K562 (cell line): ENCODE data around the gene RSPO1. TPM values are rescaled to one million over a fixed set of nuclear protein-coding genes. Genes with fewer than 3 reads are reported as not detected.

Experiments used
- ATAC-seq: fragments of 200-7000 bp; cut with Tn5 transposase; 3 replicates; pipeline ENCODE4 v1.9.1; 2020; ENCODE audit warnings: moderate library complexity
- BruUV-seq: library from RNA; stranded (reverse); fragments of 400-500 nt; replicated peaks from 2 replicates; lab custom pipeline; 2021; lab: Mats Ljungman, UMichigan
- CTCF ChIA-PET: fragments of 300-600 bp; formaldehyde crosslinking; extraction: SDS; loops from one replicate; lab custom pipeline; 2021; ENCODE audit warnings: low intra/inter-chr PET ratio; lab: Yijun Ruan, JAX
- POLR2A ChIA-PET: fragments of 300-600, 350-650 bp; sonication (Branson Sonifier 250); formaldehyde crosslinking; extraction: SDS; loops from one replicate; lab custom pipeline; 2021; ENCODE audit warnings: antibody characterized with exemption, inconsistent platforms; lab: Yijun Ruan, JAX
- DNase-seq, 4 experiments: peaks; one replicate each; pipeline versions ENCODE4 v3.0.0 to v3.0.0-alpha.2; 2011 to 2018; ENCODE audit warnings: low spot score in 3 of 4, mixed read lengths in 3 of 4; ENCODE audit errors: extremely low read depth in 1 of 4
- FAIRE-seq: peaks from 2 replicates; lab custom pipeline; 2011; peaks lifted over from hg19 to GRCh38; lab: Jason Lieb, UNC
- H2AFZ ChIP-seq: 2 replicates; pipeline ENCODE4 v1.6.0; 2011; ENCODE audit warnings: low read depth, low read length, control low read depth, inconsistent platforms
- H3K27ac ChIP-seq: fragments of 200-600 bp; 3 replicates; pipeline ENCODE4 v1.8.0; 2011; ENCODE audit warnings: low read depth, mild to moderate bottlenecking, control low read depth, inconsistent platforms, low read length, moderate library complexity, mixed read lengths; ENCODE audit errors: extremely low read depth
- H3K27me3 ChIP-seq, 2 experiments: fragments of 300-600 bp in 1 of 2; 2 replicates in 1 of 2; 3 replicates in 1 of 2; pipeline versions ENCODE4 v1.6.0 to v1.8.0; 2011; ENCODE audit warnings: inconsistent platforms in 2 of 2, low read length in 2 of 2, mild to moderate bottlenecking in 1 of 2, mixed read lengths in 1 of 2, moderate library complexity in 1 of 2; ENCODE audit not compliant: control insufficient read depth in 2 of 2, insufficient read depth in 2 of 2
- H3K36me3 ChIP-seq: fragments of 300-600 bp; 3 replicates; pipeline ENCODE4 v1.8.0; 2011; ENCODE audit warnings: mild to moderate bottlenecking, low read length, inconsistent platforms; ENCODE audit not compliant: control insufficient read depth, insufficient read depth
- H3K4me1 ChIP-seq, 2 experiments: fragments of 200-600 bp in 1 of 2; replicated peaks in 1 of 2; 2 replicates in 1 of 2; 3 replicates in 1 of 2; pipeline versions ENCODE4 v1.5.1 to v1.8.0; 2011; ENCODE audit warnings: inconsistent platforms in 2 of 2, low read length in 2 of 2, mild to moderate bottlenecking in 1 of 2, mixed read lengths in 1 of 2, moderate library complexity in 1 of 2; ENCODE audit not compliant: control insufficient read depth in 2 of 2, insufficient read depth in 2 of 2
- H3K4me2 ChIP-seq: 2 replicates; pipeline ENCODE4 v1.6.1; 2011; ENCODE audit warnings: low read length, control low read depth, inconsistent platforms, mixed read lengths; ENCODE audit not compliant: insufficient read depth
- H3K4me3 ChIP-seq: fragments of 200-600 bp; sonication (generic), shearing (Covaris generic); 2 replicates; pipeline ENCODE4 v1.5.1; 2016; ENCODE audit warnings: control low read depth, inconsistent platforms
- H3K79me2 ChIP-seq: fragments of 200-600 bp; 3 replicates; pipeline ENCODE4 v1.8.0; 2011; ENCODE audit warnings: low read length, inconsistent platforms; ENCODE audit not compliant: control insufficient read depth, insufficient read depth
- H3K9ac ChIP-seq, 2 experiments: 2 replicates each; pipeline versions ENCODE4 v1.6.0 to v1.6.1; 2011; ENCODE audit warnings: low read depth in 2 of 2, low read length in 2 of 2, control low read depth in 1 of 2, inconsistent platforms in 1 of 2, mild to moderate bottlenecking in 1 of 2, mixed read lengths in 1 of 2; ENCODE audit not compliant: insufficient read depth in 1 of 2
- H3K9me1 ChIP-seq: one replicate; pipeline ENCODE4 v1.6.0; 2011; ENCODE audit warnings: inconsistent platforms, mild to moderate bottlenecking, low read length, moderate library complexity; ENCODE audit not compliant: control insufficient read depth, insufficient read depth
- H3K9me3 ChIP-seq: replicated peaks from 2 replicates; pipeline ENCODE4 v1.5.1; 2011; ENCODE audit warnings: low read depth, low read length, inconsistent platforms; ENCODE audit not compliant: control insufficient read depth, insufficient read depth
- H4K20me1 ChIP-seq: replicated peaks from 2 replicates; pipeline ENCODE4 v1.6.1; 2011; ENCODE audit warnings: low read length, inconsistent platforms, mixed read lengths; ENCODE audit not compliant: control insufficient read depth, insufficient read depth
- FOXA3 ChIP-seq, 2 experiments: fragments of 450-650 bp in 1 of 2; sonication (generic) in 1 of 2; formaldehyde crosslinking; IDR thresholded peaks in 1 of 2; conservative IDR thresholded peaks in 1 of 2; 2 replicates each; pipeline versions ENCODE4 v1.4.0 to v1.8.0; 2020 to 2022; ENCODE audit warnings: mild to moderate bottlenecking in 2 of 2, missing genetic modification reagents in 1 of 2
- GABPA ChIP-seq: fragments of 200-800 bp; sonication (Bioruptor generic); conservative IDR thresholded peaks from 2 replicates; pipeline ENCODE4 v1.6.1; 2016; ENCODE audit warnings: low read depth, missing genetic modification characterization, missing compliant biosample characterization
- GABPB1 ChIP-seq: sonication (generic); formaldehyde crosslinking; IDR thresholded peaks from 2 replicates; pipeline ENCODE4 v1.8.0; 2022; ENCODE audit warnings: mild to moderate bottlenecking, missing genetic modification reagents
- JUN ChIP-seq, 2 experiments: sonication (generic) in 1 of 2; formaldehyde crosslinking in 1 of 2; IDR thresholded peaks; 2 replicates each; pipeline versions ENCODE4 v1.6.1 to v1.8.0; 2012 to 2022; ENCODE audit warnings: borderline replicate concordance in 2 of 2, mild to moderate bottlenecking in 2 of 2, improper control_type of control experiment in 1 of 2, low read depth in 1 of 2, low read length in 1 of 2, missing genetic modification reagents in 1 of 2
- MAFG ChIP-seq: fragments of 450-650 bp; conservative IDR thresholded peaks from 2 replicates; pipeline ENCODE4 v1.6.1; 2016; ENCODE audit warnings: missing genetic modification characterization, missing compliant biosample characterization
- MCM3 ChIP-seq: fragments of 450-650 bp; IDR thresholded peaks from 2 replicates; pipeline ENCODE4 v1.6.1; 2016
- MIER1 ChIP-seq: fragments of 450-650 bp; IDR thresholded peaks from 2 replicates; pipeline ENCODE4 v1.6.1; 2016; ENCODE audit warnings: antibody characterized with exemption, mild to moderate bottlenecking, low read depth
- NCOR1 ChIP-seq: fragments of 450-650 bp; IDR thresholded peaks from 2 replicates; pipeline ENCODE4 v1.6.1; 2016; ENCODE audit warnings: mild to moderate bottlenecking, moderate library complexity
- PML ChIP-seq: IDR thresholded peaks from 2 replicates; pipeline ENCODE4 v1.6.1; 2012; ENCODE audit warnings: low read length, inconsistent platforms
- POLR2A ChIP-seq: fragments of 450-650 bp; conservative IDR thresholded peaks from 2 replicates; pipeline ENCODE4 v1.6.1; 2016
- RHOXF2B ChIP-seq: fragments of 250-450 bp; sonication (Bioruptor Pico); conservative IDR thresholded peaks from 2 replicates; pipeline ENCODE4 v1.5.1; 2021
- TFAM ChIP-seq: fragments of 250-450 bp; sonication (Bioruptor Pico); conservative IDR thresholded peaks from 2 replicates; pipeline ENCODE4 v1.5.0; 2021; ENCODE audit warnings: mild to moderate bottlenecking, moderate library complexity
- ZBTB26 ChIP-seq: fragments of 450-650 bp; formaldehyde crosslinking; IDR thresholded peaks from 2 replicates; pipeline ENCODE4 v1.4.0; 2022; ENCODE audit warnings: missing genetic modification characterization
- ZC3H4 ChIP-seq: sonication (generic); formaldehyde crosslinking; IDR thresholded peaks from 2 replicates; pipeline ENCODE4 v1.9.0; 2021; ENCODE audit warnings: missing genetic modification reagents, borderline replicate concordance
- ZNF280B ChIP-seq: fragments of 250-450 bp; sonication (Bioruptor Pico); IDR thresholded peaks from 2 replicates; pipeline ENCODE4 v1.5.1; 2021; ENCODE audit warnings: mild to moderate bottlenecking
- ZNF589 ChIP-seq: fragments of 200-800 bp; sonication (Bioruptor generic); IDR thresholded peaks from 2 replicates; pipeline ENCODE4 v1.6.1; 2016; ENCODE audit warnings: low read depth, missing genetic modification characterization, missing compliant biosample characterization
- ZNF778 ChIP-seq: fragments of 450-650 bp; formaldehyde crosslinking; IDR thresholded peaks from 2 replicates; pipeline ENCODE4 v1.4.0; 2020; ENCODE audit warnings: mild to moderate bottlenecking, moderate library complexity
- WGBS: fragments of 100-300 bp; shearing (Covaris generic); methylation state at CpG from one replicate; pipeline ENCODE4 v1.1.6; 2016; ENCODE audit warnings: low coverage, mixed read lengths; ENCODE audit not compliant: insufficient coverage; ENCODE audit errors: missing lambda C conversion rate; 5-methylcytosine and 5-hydroxymethylcytosine counted together
- in situ Hi-C: fragments of 300-500 bp; cut with MboI; formaldehyde crosslinking; loops from 4 replicates; pipeline ENCODE4 v1.15.0; 2018; ENCODE audit warnings: inconsistent platforms, mixed read lengths
- intact Hi-C: fragments of 100-400 bp; cut with micrococcal nuclease; formaldehyde crosslinking; loops from 2 replicates; pipeline ENCODE4 v1.14.2; 2022
- polyA plus RNA-seq, 8 experiments: library from polyadenylated mRNA; depleted of rRNA in 4 of 8; stranded (reverse) in 5 of 8; unstranded in 3 of 8; fragments of >200 nt; fragmentation: Nextera tagmentation in 2 of 8; fragmentation: Illumina TruSeq in 1 of 8; extraction: Ambion mirVana in 2 of 8; extraction: Trizol in 1 of 8; gene quantifications; 2 replicates each; pipeline versions ENCODE4 v1.2.1 to v1.2.3, GENCODE V29; 2011 to 2014; ENCODE audit warnings: inconsistent platforms in 1 of 8, missing spikeins in 1 of 8
- total RNA-seq, 7 experiments: library from RNA; depleted of rRNA in 6 of 7; stranded (reverse); fragments of >200 nt in 6 of 7; fragmentation: Illumina TruSeq in 2 of 7; extraction: Trizol in 2 of 7; gene quantifications; 2 replicates each; pipeline versions ENCODE4 v1.2.1 to v1.2.3, GENCODE V29; 2011 to 2021; ENCODE audit warnings: low replicate concordance in 1 of 7
- TF ChIP-seq, protein P1 (sequence below): fragments of 150-350 bp; conservative IDR thresholded peaks from 2 replicates; pipeline ENCODE4 v1.6.1; 2014; ENCODE audit warnings: low read length

Gene RSPO1
- total and polyA plus RNA-seq, 9 of the 15 experiments (the other 6 are each of a cell fraction or from before 2014, with no cell fraction given), result not detected

- Histone ChIP-seq H3K4me3 (no peak overlapping the region), H3K9me3 (no peaks in the 10 kb centered on the region), H2AFZ (no peak overlapping the region), H3K9me1 (no peaks in the 10 kb centered on the region), H4K20me1 (no peaks in the 10 kb centered on the region; the same call in 1 of the 2 replicates), H3K4me2 (no peak overlapping the region), H3K27me3 (peaks cover 39 to 76% of the 10 kb centered on the region in 2 experiments), H3K9ac (no peak overlapping the region), H3K27ac (no peak overlapping the region), H3K4me1 (peaks cover 0 to 3% of the 10 kb centered on the region in 2 experiments; a peak in 1 of 5 replicates), H3K36me3 (no peaks in the 10 kb centered on the region), H3K79me2 (no peaks in the 10 kb centered on the region)
- ChIA-PET CTCF (no interaction called here), POLR2A (interaction anchor here (1.0 kb wide), 1 partner anchor 18 kb away, joined by 3 read pairs; no protein-coding TSS in a partner anchor)
- no peak for TF ChIP-seq NCOR1
- TF ChIP-seq ZNF280B (CRISPR knock-in tag), result no peak
- TF ChIP-seq MAFG (tag), result no peak
- no peak for TF ChIP-seq MCM3
- TF ChIP-seq, protein P1, sequence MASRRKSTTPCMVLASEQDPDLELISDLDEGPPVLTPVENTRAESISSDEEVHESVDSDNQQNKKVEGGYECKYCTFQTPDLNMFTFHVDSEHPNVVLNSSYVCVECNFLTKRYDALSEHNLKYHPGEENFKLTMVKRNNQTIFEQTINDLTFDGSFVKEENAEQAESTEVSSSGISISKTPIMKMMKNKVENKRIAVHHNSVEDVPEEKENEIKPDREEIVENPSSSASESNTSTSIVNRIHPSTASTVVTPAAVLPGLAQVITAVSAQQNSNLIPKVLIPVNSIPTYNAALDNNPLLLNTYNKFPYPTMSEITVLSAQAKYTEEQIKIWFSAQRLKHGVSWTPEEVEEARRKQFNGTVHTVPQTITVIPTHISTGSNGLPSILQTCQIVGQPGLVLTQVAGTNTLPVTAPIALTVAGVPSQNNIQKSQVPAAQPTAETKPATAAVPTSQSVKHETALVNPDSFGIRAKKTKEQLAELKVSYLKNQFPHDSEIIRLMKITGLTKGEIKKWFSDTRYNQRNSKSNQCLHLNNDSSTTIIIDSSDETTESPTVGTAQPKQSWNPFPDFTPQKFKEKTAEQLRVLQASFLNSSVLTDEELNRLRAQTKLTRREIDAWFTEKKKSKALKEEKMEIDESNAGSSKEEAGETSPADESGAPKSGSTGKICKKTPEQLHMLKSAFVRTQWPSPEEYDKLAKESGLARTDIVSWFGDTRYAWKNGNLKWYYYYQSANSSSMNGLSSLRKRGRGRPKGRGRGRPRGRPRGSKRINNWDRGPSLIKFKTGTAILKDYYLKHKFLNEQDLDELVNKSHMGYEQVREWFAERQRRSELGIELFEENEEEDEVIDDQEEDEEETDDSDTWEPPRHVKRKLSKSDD, result no peak
- no peak for TF ChIP-seq TFAM (CRISPR knock-in tag)
- TF ChIP-seq ZC3H4, result no peak
- no peak for TF ChIP-seq MIER1
- no peak for TF ChIP-seq GABPA (tag)
- no peak for TF ChIP-seq RHOXF2B (CRISPR knock-in tag)
- no peak for TF ChIP-seq FOXA3 (CRISPR knock-in tag; conservative IDR thresholded peaks at IDR 0.05 in 1 of 2, IDR thresholded peaks at IDR 0.05 in 1 of 2)
- TF ChIP-seq ZNF778 (CRISPR knock-in tag), result no peak
- no peak for TF ChIP-seq JUN (IDR thresholded peaks at IDR 0.05; ENCODE audit: borderline replicate concordance, low read depth, low read length)
- no peak for TF ChIP-seq JUN (CRISPR knock-in tag; IDR thresholded peaks at IDR 0.05; ENCODE audit: borderline replicate concordance)
- no peak for TF ChIP-seq ZNF589 (CRISPR knock-in tag)
- TF ChIP-seq GABPB1, result no peak
- TF ChIP-seq ZBTB26, result no peak
- no peak for TF ChIP-seq PML
- TF ChIP-seq POLR2A, result no peak
- WGBS, result under 1% methylated on average over 11 of the region's 11 CpGs
- BruUV-seq, result no TSS peak
- ATAC-seq, result no peak
- no peak for FAIRE-seq
- DNase-seq, result no peak
- in situ Hi-C loops (no loop called here), intact Hi-C loops (no loop called here)
Observed at GRCh38 chr1:37656881-37657280, 22.2 kb upstream of the RSPO1 start.
